HepG2 (cell line): ENCODE measurements around the gene PRMT2. TPM values are rescaled to one million over a fixed set of nuclear protein-coding genes. Genes with fewer than 3 reads are reported as not detected.

Source experiments
- ASH2L ChIP-seq: fragments of 300-600, 200-600 bp; sonication (generic); IDR thresholded peaks from 2 replicates; pipeline ENCODE4 v1.7.0; 2017; ENCODE audit warnings: low read depth, mild to moderate bottlenecking, moderate library complexity, mixed read lengths, low read length; ENCODE audit not compliant: insufficient read length
- GTF3A ChIP-seq: sonication (generic); formaldehyde crosslinking; conservative IDR thresholded peaks from 2 replicates; pipeline ENCODE4 v1.4.0; 2020; ENCODE audit warnings: mild to moderate bottlenecking, missing genetic modification reagents
- MYNN ChIP-seq: sonication (generic); formaldehyde crosslinking; IDR thresholded peaks from 2 replicates; pipeline ENCODE4 v1.4.0; 2020; ENCODE audit warnings: mild to moderate bottlenecking, low read depth, missing genetic modification reagents
- NFIC ChIP-seq: IDR thresholded peaks from 2 replicates; pipeline ENCODE4 v1.6.1; 2012; ENCODE audit warnings: mild to moderate bottlenecking, low read length, inconsistent platforms
- NONO ChIP-seq, 2 experiments: fragments of 450-650 bp in 1 of 2; sonication (generic) in 1 of 2; formaldehyde crosslinking in 1 of 2; IDR thresholded peaks in 1 of 2; conservative IDR thresholded peaks in 1 of 2; 2 replicates each; pipeline versions ENCODE4 v1.6.1 to v1.8.0; 2017 to 2022; ENCODE audit warnings: mild to moderate bottlenecking in 1 of 2, missing genetic modification reagents in 1 of 2, moderate library complexity in 1 of 2
- NR2F1 ChIP-seq, 2 experiments: fragments of 450-650 bp in 1 of 2; formaldehyde crosslinking in 1 of 2; IDR thresholded peaks; 2 replicates each; pipeline versions ENCODE4 v1.5.0 to v1.6.1; 2016 to 2020; ENCODE audit warnings: mild to moderate bottlenecking in 1 of 2, missing compliant biosample characterization in 1 of 2, missing genetic modification reagents in 1 of 2, moderate library complexity in 1 of 2
- STAG1 ChIP-seq: sonication (generic); formaldehyde crosslinking; IDR thresholded peaks from 2 replicates; pipeline ENCODE4 v1.4.0; 2020; ENCODE audit warnings: missing genetic modification reagents
- ZBTB40 ChIP-seq, 2 experiments: fragments of 450-650 bp in 1 of 2; sonication (generic) in 1 of 2; formaldehyde crosslinking in 1 of 2; IDR thresholded peaks; 2 replicates each; pipeline versions ENCODE4 v1.6.1 to v1.8.0; 2016 to 2022; ENCODE audit warnings: antibody characterized with exemption in 1 of 2, mild to moderate bottlenecking in 1 of 2, missing genetic modification reagents in 1 of 2
- ZNF337 ChIP-seq: sonication (generic); formaldehyde crosslinking; IDR thresholded peaks from 2 replicates; pipeline ENCODE4 v1.5.1; 2020; ENCODE audit warnings: missing genetic modification reagents, low read depth, mild to moderate bottlenecking, borderline replicate concordance
- ZNF543 ChIP-seq: sonication (generic); formaldehyde crosslinking; IDR thresholded peaks from 2 replicates; pipeline ENCODE4 v1.4.0; 2020; ENCODE audit warnings: mild to moderate bottlenecking, missing genetic modification reagents
- ZNF598 ChIP-seq: sonication (generic); formaldehyde crosslinking; IDR thresholded peaks from 2 replicates; pipeline ENCODE4 v1.5.1; 2020; ENCODE audit warnings: mild to moderate bottlenecking, missing genetic modification reagents, borderline replicate concordance
- ZNF704 ChIP-seq: sonication (generic); formaldehyde crosslinking; IDR thresholded peaks from 2 replicates; pipeline ENCODE4 v1.8.1; 2023; ENCODE audit warnings: mild to moderate bottlenecking, inconsistent platforms, moderate library complexity, missing genetic modification reagents, borderline replicate concordance
- ZNF768 ChIP-seq: sonication (generic); formaldehyde crosslinking; IDR thresholded peaks from 2 replicates; pipeline ENCODE4 v1.4.0; 2020; ENCODE audit warnings: missing genetic modification reagents
- polyA plus RNA-seq, 8 experiments: library from polyadenylated mRNA; depleted of rRNA in 3 of 8; stranded (reverse) in 7 of 8; unstranded in 1 of 8; fragments of >200 nt; fragmentation: Illumina TruSeq in 4 of 8; extraction: Trizol in 4 of 8; gene quantifications; 2 replicates each; pipeline versions ENCODE4 v1.2.1 to v1.2.3, GENCODE V29; 2011 to 2016; ENCODE audit warnings: low read depth in 4 of 8, missing spikeins in 1 of 8, mixed read lengths in 1 of 8; ENCODE audit not compliant: insufficient read depth in 1 of 8
- total RNA-seq, 5 experiments: library from RNA; depleted of rRNA; stranded (reverse); fragments of >200 nt; fragmentation: Illumina TruSeq; extraction: Trizol; gene quantifications; 2 replicates each; pipeline ENCODE4 v1.2.3, GENCODE V29; 2016; ENCODE audit warnings: low read depth in 1 of 5

Gene PRMT2
- total and polyA plus RNA-seq, 2 of the 13 experiments (the other 11 are each of a cell fraction or from before 2014, with no cell fraction given), result 54.4 to 78.8 TPM

GRCh38 chr21:46667741-46668380 lies 32.4 kb downstream of the PRMT2 start (continued):
- TF ChIP-seq ZBTB40 (IDR thresholded peaks at IDR 0.05) (no peak), ZBTB40 (CRISPR knock-in tag; IDR thresholded peaks at IDR 0.05) (peak; percentile 14; the same call in 1 of the 2 replicates), ZNF704 (CRISPR knock-in tag) (no peak), NONO (IDR thresholded peaks at IDR 0.05) (no peak), NONO (CRISPR knock-in tag; conservative IDR thresholded peaks at IDR 0.05) (no peak), NFIC (no peak), ASH2L (no peak), ZNF337 (no peak), STAG1 (CRISPR knock-in tag) (no peak), ZNF543 (no peak), ZNF598 (no peak), MYNN (CRISPR knock-in tag) (no peak), ZNF768 (CRISPR knock-in tag) (peak; percentile 28; the same call in 1 of the 2 replicates), GTF3A (CRISPR knock-in tag) (no peak), NR2F1 (CRISPR knock-in tag; IDR thresholded peaks at IDR 0.05) (no peak)
